Measurements from ENCODE around the gene CHCHD6.

The CHCHD6 gene

DNA sequence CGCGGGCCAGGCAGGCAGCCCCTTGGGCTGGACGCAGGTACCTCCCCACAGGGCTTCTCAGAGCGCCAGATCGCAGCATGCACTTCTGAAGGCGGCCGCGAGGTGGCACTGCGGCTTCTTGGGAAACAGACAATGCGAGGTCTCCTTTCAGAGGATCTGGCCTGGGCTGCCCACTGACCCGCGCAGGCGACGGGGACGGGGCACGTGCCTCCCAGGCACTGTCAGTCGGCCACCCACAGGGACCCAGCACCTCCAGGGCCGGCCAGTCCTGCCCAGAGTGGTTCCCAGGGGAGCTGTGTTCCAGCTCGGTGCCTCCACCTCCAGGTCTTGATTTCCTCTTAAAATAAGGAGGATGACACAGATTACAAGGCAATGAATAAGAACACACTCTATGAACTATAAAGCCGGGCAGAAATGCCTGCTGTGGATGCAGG lies 24.7 kb upstream of the CHCHD6 start:
- in situ Hi-C loops (cut with MboI; ENCODE audit: low pct_unique_long_range_greater_than_20kb, low sequenced_read_pairs, unreplicated experiment): no loop called here
- TF ChIP-seq, protein P1, sequence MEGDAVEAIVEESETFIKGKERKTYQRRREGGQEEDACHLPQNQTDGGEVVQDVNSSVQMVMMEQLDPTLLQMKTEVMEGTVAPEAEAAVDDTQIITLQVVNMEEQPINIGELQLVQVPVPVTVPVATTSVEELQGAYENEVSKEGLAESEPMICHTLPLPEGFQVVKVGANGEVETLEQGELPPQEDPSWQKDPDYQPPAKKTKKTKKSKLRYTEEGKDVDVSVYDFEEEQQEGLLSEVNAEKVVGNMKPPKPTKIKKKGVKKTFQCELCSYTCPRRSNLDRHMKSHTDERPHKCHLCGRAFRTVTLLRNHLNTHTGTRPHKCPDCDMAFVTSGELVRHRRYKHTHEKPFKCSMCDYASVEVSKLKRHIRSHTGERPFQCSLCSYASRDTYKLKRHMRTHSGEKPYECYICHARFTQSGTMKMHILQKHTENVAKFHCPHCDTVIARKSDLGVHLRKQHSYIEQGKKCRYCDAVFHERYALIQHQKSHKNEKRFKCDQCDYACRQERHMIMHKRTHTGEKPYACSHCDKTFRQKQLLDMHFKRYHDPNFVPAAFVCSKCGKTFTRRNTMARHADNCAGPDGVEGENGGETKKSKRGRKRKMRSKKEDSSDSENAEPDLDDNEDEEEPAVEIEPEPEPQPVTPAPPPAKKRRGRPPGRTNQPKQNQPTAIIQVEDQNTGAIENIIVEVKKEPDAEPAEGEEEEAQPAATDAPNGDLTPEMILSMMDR (IDR thresholded peaks at IDR 0.05; ENCODE audit: extremely low read depth, insufficient read depth, missing control alignments): peak; percentile 97

GRCh38 chr3:126679831-126680666 lies 24.0 kb upstream of the CHCHD6 start:
- in situ Hi-C loops (cut with MboI; ENCODE audit: low pct_unique_long_range_greater_than_20kb, low sequenced_read_pairs, unreplicated experiment): no loop called here
- TF ChIP-seq, protein P1 (IDR thresholded peaks at IDR 0.05; ENCODE audit: extremely low read depth, insufficient read depth, missing control alignments): no peak
- no peak for DNase-seq (ENCODE audit: low spot score)

More for the DNA sequence above, 24.7 kb upstream of the CHCHD6 start:
- DNase-seq (ENCODE audit: low spot score): peak; percentile 86

DNA sequence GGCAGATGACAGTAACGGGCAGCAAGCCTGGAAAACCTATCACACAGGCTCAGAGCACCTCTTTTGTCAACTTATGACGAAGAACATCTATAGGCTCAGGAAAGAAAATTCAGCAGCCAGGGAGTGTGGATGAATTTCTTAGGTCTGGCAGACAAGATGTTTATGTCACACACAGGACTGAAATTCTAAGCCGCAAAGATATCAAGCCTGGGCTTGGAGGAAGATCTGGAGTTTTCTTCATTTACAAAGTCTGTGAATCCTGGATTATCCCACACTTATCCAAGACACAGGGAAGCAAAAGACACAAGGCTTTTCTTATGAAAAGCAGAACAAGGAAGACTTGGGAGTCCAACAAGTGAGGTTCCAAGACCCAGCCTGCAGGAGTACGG lies 23.4 kb upstream of the CHCHD6 start:
- in situ Hi-C loops (cut with MboI; ENCODE audit: low pct_unique_long_range_greater_than_20kb, low sequenced_read_pairs, unreplicated experiment): no loop called here
- DNase-seq (ENCODE audit: low spot score): no peak
- TF ChIP-seq, protein P1 (IDR thresholded peaks at IDR 0.05; ENCODE audit: extremely low read depth, insufficient read depth, missing control alignments): no peak

GRCh38 chr3:126682009-126682408 lies 22.0 kb upstream of the CHCHD6 start:
- in situ Hi-C loops (cut with MboI; ENCODE audit: low pct_unique_long_range_greater_than_20kb, low sequenced_read_pairs, unreplicated experiment): no loop called here
- DNase-seq (ENCODE audit: low spot score): no peak
- TF ChIP-seq, protein P1 (IDR thresholded peaks at IDR 0.05; ENCODE audit: extremely low read depth, insufficient read depth, missing control alignments): no peak

- in situ Hi-C loops (cut with MboI; ENCODE audit: low pct_unique_long_range_greater_than_20kb, low sequenced_read_pairs, unreplicated experiment): no loop called here
- TF ChIP-seq, protein P1 (IDR thresholded peaks at IDR 0.05; ENCODE audit: extremely low read depth, insufficient read depth, missing control alignments): no peak
- no peak for DNase-seq (ENCODE audit: low spot score)
Measured at GRCh38 chr3:126683069-126683468, 21.0 kb upstream of the CHCHD6 start.

DNA sequence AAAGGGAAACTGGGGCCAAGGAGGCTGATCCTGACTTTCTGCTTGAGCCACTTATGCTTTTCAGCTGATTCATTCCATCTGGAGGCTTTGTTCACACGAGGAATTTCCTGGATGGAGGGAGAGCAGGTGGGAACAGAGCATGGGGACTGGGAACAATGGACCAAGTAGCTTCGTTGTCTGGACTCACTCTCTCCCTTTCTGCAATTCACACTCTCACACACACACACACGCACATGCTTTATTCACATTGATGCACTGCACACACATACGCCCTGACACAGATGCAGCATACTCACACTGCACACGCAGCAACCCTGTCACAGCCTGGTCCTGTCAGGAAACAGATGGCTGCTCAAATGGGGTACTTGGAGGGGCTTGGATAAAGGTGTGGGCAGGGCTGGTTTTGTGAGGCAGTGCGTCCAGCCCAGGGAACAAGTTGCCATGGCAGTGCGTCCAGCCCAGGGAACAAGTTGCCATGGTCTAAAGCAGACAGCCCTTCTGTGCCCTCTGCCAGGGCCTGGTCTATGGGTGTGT lies 19.8 kb upstream of the CHCHD6 start:
- no peak for DNase-seq (ENCODE audit: low spot score)
- in situ Hi-C loops (cut with MboI; ENCODE audit: low pct_unique_long_range_greater_than_20kb, low sequenced_read_pairs, unreplicated experiment): no loop called here
- TF ChIP-seq, protein P1 (IDR thresholded peaks at IDR 0.05; ENCODE audit: extremely low read depth, insufficient read depth, missing control alignments): no peak
